ENCODE results near the gene SBSN. TPM values are rescaled to one million over a fixed set of nuclear protein-coding genes. Genes with fewer than 3 reads are reported as not detected.

The SBSN gene
- total and polyA plus RNA-seq, 9 of the 15 experiments (the other 6 are each of a cell fraction or from before 2014, with no cell fraction given), result 0.05 TPM; not detected in 8

- CTCF ChIA-PET (ENCODE audit: low intra/inter-chr PET ratio), result no interaction called here
- Histone ChIP-seq H3K4me2 (ENCODE audit: insufficient read depth, low read length) (no peak overlapping the region), H3K79me2 (ENCODE audit: control insufficient read depth, insufficient read depth, low read length) (no peaks in the 10 kb centered on the region), H3K9ac (ENCODE audit: insufficient read depth in 1 of 2, low read depth in 2 of 2, low read length in 2 of 2) (no peak overlapping the region), H2AFZ (ENCODE audit: low read depth, low read length) (no peak overlapping the region), H3K27ac (ENCODE audit: extremely low read depth, low read depth, low read length) (no peak overlapping the region), H3K27me3 (ENCODE audit: control insufficient read depth in 2 of 2, insufficient read depth in 2 of 2, low read length in 2 of 2) (peaks cover 19 to 53% of the 10 kb centered on the region in 2 experiments; a peak in 4 of 5 replicates), H3K9me3 (replicated peaks; ENCODE audit: control insufficient read depth, insufficient read depth, low read depth, low read length) (no peaks in the 10 kb centered on the region), H3K4me1 (replicated peaks in 1 of 2; ENCODE audit: control insufficient read depth in 2 of 2, insufficient read depth in 2 of 2, low read length in 2 of 2) (peaks cover 0 to 7% of the 10 kb centered on the region in 2 experiments; a peak in 2 of 5 replicates), H3K9me1 (ENCODE audit: control insufficient read depth, insufficient read depth, low read length) (peaks cover 3% of the 10 kb centered on the region), H4K20me1 (replicated peaks; ENCODE audit: control insufficient read depth, insufficient read depth, low read length) (no peaks in the 10 kb centered on the region), H3K4me3 (no peak overlapping the region), H3K36me3 (ENCODE audit: control insufficient read depth, insufficient read depth, low read length) (no peaks in the 10 kb centered on the region)
- no peak for DNase-seq (ENCODE audit: extremely low read depth in 1 of 4, low spot score in 3 of 4)
- no TSS peak for BruUV-seq (replicated peaks)
- FAIRE-seq, result peak; percentile 55
- ATAC-seq, result no peak
- TF ChIP-seq ZNF274 (IDR thresholded peaks at IDR 0.05; ENCODE audit: borderline replicate concordance, low read depth, low read length) (no peak), RBM15 (IDR thresholded peaks at IDR 0.05; ENCODE audit: insufficient read depth, low read length) (no peak), MAFF (IDR thresholded peaks at IDR 0.05; ENCODE audit: low read length) (no peak), MXI1 (IDR thresholded peaks at IDR 0.05; ENCODE audit: low read depth, low read length) (no peak), XRCC5 (IDR thresholded peaks at IDR 0.05; ENCODE audit: low read depth, low read length) (no peak), HEY1 (CRISPR knock-in tag; IDR thresholded peaks at IDR 0.05; ENCODE audit: borderline replicate concordance) (no peak), ZBTB26 (CRISPR knock-in tag; IDR thresholded peaks at IDR 0.05) (no peak), FOXP4 (CRISPR knock-in tag; IDR thresholded peaks at IDR 0.05; ENCODE audit: borderline replicate concordance) (no peak), SLC30A9 (CRISPR knock-in tag; IDR thresholded peaks at IDR 0.05) (no peak), ZNF644 (tag; IDR thresholded peaks at IDR 0.05; ENCODE audit: low read depth) (no peak), FOXK1 (CRISPR knock-in tag; IDR thresholded peaks at IDR 0.05; ENCODE audit: borderline replicate concordance) (no peak), ZNF511 (CRISPR knock-in tag; IDR thresholded peaks at IDR 0.05) (no peak)
- 2% methylated on average over 12 of the region's 12 CpGs for WGBS (ENCODE audit: insufficient coverage, low coverage, missing lambda C conversion rate)
- POLR2A ChIA-PET, result interaction anchor here (0.6 to 1.2 kb wide), 3 partner anchors 21 to 190 kb away, joined by 3 to 4 read pairs (median 3); partner anchors contain the start of gene PMIS2
- in situ Hi-C loops (cut with MboI), result no loop called here
- intact Hi-C loops (cut with micrococcal nuclease), result no loop called here
These were observed 37.1 kb upstream of the SBSN start for GRCh38 chr19:35565016-35565856.

All from K562 (cell line).